Occipital lobe (tissue), 2 donors: ENCODE results near the gene ZDHHC7. TPM values are rescaled to one million over a fixed set of nuclear protein-coding genes. Genes with fewer than 3 reads are reported as not detected.

Experiments used
- DNase-seq: peaks from one replicate; lab custom pipeline; 2025; lab: John Stamatoyannopoulos, UW
- total RNA-seq: library from RNA; depleted of rRNA; stranded (reverse); fragments of >200 nt; gene quantifications from one replicate; pipeline ENCODE4 v1.2.3, GENCODE V29; 2014

The ZDHHC7 gene
- total RNA-seq, 1 donor from 2014 or later: 24.0 TPM

DNA sequence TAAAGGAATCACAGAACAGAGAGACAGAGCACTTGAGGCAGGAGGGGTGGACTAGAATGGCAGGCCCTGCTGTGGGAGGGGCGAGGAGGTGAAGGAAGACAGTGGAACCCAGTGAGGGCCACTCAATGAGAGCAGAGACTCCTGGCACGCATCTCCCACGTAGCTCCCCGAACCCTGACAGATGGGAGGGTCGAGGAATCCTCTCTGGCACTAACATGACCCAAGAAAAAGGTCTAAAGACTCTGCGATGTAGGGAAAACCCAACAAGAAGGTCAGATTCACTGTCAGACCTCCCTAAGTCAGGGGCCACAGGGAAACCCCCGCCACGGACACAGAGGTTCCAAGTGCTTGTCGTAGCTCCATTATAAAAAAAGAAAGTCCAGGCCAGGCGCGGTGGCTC is 15.0 kb downstream of the ZDHHC7 start:
- no peak for DNase-seq

DNA sequence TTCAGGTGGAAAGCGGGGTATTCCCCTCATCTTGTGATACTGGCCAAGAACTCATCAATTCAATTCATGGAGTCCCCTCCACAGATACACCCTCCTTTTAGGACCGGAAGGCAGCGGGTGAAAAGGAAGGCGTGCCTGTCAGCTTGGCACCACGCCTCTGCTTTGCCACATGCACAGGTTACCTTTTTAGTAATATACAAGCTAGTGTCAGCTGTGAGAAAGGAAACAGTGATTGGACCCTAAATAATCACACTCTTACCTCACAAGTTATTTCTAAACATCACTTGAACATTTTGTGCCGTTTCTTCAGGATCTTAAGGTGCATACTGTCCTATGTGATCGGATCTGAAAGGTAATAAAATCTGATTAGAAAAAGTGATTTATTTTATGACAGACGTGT is 15.7 kb downstream of the ZDHHC7 start:
- DNase-seq: no peak

DNA sequence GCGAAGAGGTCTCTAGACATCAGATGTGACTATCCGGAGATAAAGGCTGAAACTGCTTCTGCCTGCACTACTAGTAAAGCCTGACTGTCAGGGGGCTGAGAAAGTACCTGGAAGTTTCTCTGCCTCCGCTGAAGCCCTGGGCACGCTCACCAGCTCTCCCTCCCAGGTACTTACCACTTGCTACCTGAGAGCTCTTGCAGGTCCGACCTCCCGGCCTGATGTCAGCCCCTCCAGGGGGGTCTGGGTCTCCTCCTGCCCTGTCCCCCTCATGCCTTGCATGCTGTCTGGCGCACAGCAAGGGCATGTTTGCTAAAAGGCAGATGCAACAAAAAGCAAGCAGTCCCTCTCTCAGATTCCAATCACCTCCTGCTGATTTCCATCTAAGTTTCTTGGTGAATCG is 17.4 kb downstream of the ZDHHC7 start:
- DNase-seq: no peak

DNA sequence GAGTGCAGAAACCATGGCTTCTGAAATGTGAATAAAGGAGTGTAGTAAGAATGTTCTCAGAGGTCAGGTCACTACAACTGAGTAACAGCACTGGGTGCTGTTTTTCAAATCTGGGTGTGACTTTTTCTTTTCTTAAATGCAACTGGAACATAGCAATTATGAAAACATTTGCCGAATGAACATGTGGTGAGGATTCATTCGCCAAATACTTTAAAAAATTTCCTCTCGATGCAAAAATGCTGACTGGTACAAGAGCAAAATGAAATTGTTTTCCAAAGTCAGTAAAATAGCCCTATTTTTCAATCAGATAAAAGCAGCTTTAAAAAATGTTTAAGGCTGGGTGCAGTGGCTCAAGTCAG is 18.6 kb downstream of the ZDHHC7 start:
- no peak for DNase-seq

DNA sequence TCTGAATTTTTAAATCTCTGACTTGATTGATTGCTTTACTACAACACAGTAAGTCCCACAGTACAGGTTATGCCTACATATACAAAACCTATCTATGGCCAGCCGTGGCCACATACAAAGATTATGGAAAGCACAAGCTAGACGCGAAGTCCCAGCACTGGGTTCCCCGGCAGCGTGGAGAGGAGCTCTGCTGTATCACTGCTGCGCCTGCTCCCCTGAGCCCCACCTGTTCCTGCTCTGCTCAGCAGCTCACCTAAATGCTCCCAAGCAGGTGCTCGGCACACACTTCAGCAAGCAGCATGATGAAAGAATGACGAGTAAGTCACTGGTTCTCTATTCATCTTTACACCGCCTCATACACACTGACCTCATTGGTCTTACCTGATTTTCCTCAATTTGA is 20.6 kb downstream of the ZDHHC7 start:
- DNase-seq: no peak

DNA sequence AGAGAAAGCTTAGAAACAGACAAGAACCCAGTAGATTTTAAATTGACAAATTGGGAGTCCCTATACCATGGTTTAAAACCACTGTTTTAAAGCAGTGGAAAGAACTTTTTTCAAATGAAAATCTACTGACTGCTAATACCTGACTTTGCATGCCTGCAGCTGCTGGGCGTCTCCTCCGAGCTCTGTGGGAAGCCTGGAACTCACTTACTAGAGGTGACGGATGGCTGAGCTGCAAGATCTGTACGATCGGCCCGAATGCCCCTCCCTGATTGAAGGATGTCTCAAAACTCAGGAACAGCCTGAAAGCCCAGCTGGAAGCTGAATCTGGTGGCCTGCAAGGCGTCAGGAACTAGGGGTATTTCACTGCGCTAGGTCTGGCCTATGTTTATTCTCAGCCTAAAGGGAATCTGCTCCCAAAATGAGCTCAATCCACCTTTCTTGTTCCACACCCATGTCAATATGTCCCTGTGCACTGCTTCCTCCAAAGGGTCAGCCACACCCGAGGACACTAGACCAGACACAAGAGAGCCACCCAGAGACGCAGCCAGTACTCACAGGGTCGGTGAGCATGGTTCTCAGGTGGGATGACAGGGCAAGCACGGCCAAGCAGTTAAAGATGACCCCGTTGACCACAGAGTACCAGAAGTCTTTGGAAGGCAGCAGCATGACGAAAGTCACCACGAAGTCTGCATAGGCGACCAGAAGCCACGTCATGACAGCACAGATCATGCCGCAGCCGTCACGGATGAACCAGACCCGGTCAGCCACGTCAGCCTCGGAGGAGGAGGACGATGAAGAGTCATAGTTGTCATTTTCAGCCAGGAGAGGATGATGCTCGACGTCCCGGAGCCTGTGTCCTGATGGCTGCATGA is 21.4 kb downstream of the ZDHHC7 start:
- no peak for DNase-seq

- DNase-seq: no peak
Measured at GRCh38 chr16:84988328-84989080, 22.8 kb downstream of the ZDHHC7 start.

DNA sequence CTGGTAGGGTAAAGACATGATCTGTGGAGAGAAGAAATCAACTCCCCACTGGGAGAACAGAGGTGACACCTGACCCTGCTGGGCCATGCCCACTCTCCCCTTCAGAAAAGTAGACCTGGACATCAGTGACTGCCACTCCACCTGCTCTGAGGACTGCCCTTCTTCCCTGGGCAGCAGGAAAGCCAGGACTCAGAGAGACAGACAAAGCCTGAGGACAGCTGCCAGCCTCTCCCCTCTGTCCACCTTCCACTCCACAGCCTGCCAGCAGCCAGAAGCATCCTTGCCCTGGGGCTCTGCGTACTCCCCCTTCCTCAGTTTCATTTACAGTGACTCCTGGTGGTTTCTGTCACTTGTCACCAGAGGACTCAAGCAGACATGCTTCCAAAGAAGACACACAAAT is 24.5 kb downstream of the ZDHHC7 start:
- DNase-seq: no peak

- no peak for DNase-seq
Measured at GRCh38 chr16:84986102-84986501, 25.2 kb downstream of the ZDHHC7 start.

GRCh38 chr16:84985079-84986065 is 26.0 kb downstream of the ZDHHC7 start:
- DNase-seq: no peak

DNA sequence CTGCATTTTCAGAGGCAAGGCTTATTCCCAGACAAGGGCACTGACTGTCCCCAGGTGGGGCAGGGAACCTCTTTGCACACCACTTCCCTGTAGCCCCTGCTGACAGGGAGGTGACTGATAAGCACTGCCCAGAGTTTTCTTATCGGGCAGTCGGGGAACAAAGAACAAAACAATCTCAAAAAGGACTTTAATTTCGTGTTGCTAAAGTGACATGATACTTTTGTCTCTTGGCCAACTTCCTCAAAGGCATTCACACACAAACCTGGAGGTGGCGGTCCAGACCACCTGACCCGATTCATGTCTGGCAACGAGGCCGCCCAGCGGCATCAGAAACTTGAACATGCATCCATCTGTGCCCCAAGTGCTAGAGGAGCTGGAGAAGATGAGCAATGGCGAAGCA is 28.9 kb downstream of the ZDHHC7 start:
- no peak for DNase-seq

GRCh38 chr16:84979516-84979915 is 31.8 kb downstream of the ZDHHC7 start:
- DNase-seq: no peak

DNA sequence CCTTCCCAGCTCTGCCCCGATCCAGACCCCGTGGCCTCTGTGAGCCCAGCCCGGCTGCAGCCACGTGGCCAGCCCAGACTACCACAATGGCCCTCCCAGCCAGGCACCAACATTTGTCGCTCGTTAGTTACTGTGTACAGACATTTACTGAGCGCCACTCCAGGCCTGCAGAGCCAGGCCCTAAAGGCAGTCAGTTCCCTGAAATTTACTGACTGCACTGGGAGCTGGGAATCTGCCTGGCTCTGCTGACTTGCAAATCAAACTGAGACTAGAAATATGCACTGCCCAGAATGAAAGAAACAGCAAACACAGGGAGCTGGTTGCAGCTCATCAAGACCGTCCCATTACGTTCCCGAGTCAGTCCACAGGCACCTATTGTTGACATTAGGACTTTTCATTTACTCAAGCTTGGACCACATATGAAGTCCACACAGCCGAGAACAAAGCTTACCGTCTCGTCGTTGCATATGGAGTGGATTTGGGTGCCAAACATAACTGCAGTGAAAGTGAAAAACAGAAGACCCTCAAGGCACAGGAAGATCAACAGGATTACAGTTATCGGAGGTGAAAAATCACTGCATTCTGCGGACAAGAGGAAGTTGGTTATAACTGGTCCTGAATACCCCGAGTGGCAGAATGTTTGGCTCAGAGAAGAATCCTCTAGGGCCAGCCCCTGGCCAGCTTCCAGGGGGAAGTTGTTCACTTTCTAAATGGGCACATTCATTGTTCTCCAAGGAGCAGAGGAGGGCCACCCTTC is 34.5 kb downstream of the ZDHHC7 start:
- DNase-seq: no peak

GRCh38 chr16:84975522-84975921 is 35.8 kb downstream of the ZDHHC7 start:
- DNase-seq: no peak

DNA sequence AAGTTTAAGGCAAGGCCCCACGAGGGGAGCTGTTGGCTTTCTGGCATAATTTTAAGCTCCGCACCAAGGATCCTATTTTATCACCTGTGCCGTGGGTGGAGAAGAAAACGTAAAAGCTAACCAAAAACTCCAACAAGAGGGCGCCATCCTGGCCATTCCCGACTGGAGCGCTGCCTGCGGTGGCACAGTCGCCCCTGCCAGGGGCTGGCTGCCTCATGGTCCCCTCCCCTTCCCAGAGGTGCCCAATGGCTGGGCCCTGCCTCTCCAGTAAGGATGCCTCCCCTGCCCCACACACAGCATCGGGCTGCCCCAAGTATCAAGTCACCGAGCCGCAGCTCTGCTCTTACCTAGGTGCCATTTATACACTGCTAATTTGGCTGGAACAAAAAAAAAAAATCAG is 36.3 kb downstream of the ZDHHC7 start:
- no peak for DNase-seq

- DNase-seq: no peak
Measured at GRCh38 chr16:84973776-84974523, 37.4 kb downstream of the ZDHHC7 start.

DNA sequence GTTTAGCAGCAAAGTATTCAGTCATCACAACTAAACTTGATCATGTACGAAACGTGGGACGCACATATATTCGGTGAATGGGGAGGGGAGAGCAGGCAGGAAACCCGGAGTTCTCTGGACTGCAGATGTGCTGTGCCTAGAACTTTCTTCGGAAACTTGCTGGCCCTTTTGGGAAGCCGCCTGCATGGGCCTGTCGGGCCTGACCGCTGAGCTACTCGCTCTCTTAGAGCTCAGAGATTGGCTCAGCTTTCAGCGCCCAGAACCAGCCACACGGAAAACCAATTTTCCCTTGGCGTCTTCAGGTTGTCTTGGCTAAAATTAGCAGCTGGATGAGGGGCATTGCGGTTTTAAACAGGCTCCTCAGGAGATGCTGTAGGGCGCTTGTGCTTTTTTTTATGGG is 38.1 kb downstream of the ZDHHC7 start:
- DNase-seq: no peak

DNA sequence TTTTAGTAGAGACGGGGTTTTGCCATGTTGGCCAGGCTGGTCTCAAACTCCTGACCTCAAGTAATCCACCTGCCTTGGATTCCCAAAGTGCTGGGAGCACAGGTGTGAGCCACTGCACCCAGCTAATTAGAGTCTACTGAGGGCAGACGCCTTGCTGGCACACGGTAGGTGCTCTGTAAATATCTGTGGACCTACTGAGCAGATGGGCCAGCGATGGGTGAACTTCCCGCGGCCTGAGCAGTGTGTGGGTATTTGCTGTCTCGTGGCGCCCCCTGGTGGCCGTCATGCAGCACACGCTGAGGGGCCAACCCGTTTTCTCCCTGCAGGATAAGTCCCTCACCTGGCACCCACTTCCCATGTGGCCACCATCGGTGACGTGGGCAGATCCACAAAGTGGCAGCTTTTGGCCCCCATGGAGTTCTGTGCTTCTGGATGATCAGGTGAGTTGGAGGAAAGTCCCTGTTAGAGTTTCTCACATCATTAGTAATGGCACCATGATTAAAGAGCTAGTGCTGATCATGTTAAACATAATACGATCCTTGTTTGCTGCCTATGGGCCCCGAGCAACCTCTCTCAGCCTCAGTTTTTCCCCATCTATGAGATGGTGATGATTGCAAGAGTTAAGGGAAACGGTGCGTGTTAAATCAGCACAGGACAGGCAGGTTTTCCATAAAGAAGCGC is 40.7 kb downstream of the ZDHHC7 start:
- DNase-seq: peak; percentile 29

- DNase-seq: no peak
Measured at GRCh38 chr16:84967828-84968227, 43.5 kb downstream of the ZDHHC7 start.
